HG03432 (cell line): Measurements from ENCODE around the gene BIRC2.
A peak's percentile ranks its signal among the peaks of the same experiment; 100 is the strongest.

Experiments
- ATAC-seq: cut with Tn5 transposase; IDR thresholded peaks from one replicate; pipeline ENCODE4 v1.9.1; 2021; ENCODE audit warnings: mild to moderate bottlenecking, moderate library complexity; ENCODE audit not compliant: unreplicated experiment

The BIRC2 gene

DNA sequence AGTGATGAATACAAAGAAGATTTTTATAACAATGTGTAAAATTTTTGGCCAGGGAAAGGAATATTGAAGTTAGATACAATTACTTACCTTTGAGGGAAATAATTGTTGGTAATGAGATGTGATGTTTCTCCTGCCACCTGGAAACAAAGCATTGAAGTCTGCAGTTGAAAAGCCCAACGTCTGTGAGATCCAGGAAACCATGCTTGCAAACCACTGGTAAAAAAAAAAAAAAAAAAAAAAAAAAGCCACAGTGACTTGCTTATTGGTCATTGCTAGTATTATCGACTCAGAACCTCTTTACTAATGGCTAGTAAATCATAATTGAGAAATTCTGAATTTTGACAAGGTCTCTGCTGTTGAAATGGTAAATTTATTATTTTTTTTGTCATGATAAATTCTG lies 24.5 kb upstream of the BIRC2 start:
- ATAC-seq: no peak

DNA sequence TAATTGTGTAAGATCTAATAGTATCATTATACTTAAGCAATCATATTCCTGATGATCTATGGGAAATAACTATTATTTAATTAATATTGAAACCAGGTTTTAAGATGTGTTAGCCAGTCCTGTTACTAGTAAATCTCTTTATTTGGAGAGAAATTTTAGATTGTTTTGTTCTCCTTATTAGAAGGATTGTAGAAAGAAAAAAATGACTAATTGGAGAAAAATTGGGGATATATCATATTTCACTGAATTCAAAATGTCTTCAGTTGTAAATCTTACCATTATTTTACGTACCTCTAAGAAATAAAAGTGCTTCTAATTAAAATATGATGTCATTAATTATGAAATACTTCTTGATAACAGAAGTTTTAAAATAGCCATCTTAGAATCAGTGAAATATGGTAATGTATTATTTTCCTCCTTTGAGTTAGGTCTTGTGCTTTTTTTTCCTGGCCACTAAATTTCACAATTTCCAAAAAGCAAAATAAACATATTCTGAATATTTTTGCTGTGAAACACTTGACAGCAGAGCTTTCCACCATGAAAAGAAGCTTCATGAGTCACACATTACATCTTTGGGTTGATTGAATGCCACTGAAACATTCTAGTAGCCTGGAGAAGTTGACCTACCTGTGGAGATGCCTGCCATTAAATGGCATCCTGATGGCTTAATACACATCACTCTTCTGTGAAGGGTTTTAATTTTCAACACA lies 23.3 kb upstream of the BIRC2 start:
- ATAC-seq: no peak

DNA sequence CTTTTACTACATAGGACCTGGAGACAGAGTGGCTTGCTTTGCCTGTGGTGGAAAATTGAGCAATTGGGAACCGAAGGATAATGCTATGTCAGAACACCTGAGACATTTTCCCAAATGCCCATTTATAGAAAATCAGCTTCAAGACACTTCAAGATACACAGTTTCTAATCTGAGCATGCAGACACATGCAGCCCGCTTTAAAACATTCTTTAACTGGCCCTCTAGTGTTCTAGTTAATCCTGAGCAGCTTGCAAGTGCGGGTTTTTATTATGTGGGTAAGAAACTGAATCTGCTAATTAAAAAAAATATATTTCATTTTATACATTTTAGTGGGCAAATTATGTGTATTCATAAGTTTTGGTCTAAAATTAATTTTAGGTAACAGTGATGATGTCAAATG lies 21.9 kb upstream of the BIRC2 start:
- no peak for ATAC-seq

DNA sequence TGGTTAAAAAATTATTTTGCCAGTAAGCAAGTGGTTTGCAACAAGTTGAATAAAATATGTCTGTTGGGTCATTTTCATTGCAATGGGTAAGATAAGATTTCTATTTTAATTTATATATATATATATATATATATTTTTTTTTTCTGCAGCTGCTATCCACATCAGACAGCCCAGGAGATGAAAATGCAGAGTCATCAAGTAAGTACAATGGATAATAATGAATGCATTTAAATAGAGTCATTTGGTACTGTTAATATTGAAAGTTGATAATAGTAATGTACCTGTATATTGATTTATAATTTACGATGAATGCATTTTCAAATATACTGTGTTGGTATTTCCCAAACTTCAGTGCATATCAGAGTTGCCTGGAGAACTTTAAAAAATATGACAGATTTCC lies 18.3 kb upstream of the BIRC2 start:
- ATAC-seq: no peak

DNA sequence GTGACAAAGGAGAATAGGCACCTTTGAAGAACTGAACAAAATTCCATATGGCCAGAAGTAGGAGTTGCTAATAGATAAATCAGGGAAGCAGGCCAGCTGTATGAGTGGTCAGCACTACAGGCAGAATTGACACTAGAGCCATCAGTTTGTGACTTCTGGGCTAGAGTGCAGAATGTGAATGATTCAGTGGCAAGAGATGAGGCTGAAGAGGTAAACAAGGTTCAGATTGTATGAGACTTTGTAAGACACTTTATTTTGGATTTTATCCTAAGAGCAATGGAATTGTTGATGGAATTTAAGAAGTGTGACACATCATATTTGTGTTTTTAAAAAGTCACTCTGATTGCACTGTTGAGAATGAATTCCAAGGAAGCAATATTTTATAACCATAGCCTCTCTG lies 16.8 kb upstream of the BIRC2 start:
- ATAC-seq: no peak

DNA sequence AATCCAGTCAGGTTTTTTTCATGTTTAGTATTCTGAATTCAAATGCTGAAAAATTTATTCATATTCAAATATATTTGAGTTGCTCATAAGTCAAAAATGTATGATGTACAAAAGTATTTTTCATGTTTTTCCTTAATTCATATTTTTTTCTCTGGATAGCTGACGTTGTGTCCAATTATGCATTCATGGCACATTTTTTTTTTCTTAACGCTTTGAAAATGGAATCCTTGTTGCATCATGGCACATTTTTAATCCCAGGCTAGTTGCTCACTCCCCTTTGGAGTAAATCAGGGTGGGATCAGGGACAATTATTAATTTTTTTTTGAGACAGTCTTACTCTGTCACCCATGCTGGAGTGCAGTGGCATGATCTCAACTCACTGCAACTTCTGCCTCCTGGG lies 15.7 kb upstream of the BIRC2 start:
- ATAC-seq: no peak

DNA sequence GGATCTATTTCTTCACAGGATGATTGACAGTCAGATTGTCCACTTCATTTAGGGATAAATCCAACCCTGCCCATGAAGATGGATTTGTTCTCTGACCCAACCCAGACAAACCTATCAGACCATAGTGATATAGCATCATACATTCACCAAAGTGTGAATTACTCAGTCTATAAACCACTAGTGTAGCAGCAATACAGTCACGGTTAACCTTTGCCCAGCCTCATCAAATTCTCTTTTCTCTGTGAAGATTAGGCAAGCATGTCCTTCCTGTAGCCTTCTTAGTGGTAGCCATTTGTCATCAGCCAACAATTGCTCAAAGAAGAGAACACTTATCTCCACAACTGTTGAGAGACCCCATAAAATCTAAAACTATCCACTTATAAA lies 14.4 kb upstream of the BIRC2 start:
- no peak for ATAC-seq

DNA sequence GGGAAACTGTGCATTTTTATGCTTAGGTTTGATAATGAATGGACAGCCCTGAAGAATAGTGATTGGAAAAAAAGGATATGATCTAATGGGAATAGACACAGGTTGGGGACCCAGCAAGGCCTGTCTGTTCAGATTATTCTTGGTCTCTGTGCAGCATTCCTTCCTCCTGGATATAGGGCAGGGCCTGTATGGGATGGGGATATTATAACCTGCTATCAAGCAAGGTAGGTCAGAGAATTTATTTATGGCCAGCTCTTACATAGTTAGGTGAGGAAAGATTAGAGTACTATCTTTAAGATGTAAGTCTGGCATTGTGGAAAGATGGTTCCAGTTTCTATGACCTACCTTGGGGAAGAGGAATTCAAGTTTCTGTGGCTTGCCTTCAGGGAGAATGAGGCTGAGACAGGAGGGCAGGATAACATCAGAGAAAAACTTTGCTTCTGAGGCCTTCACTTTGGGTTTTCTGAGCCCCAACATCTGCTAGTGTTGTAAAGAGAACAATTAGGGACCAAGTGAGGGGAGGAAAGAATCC lies 8.5 kb upstream of the BIRC2 start:
- ATAC-seq: no peak

DNA sequence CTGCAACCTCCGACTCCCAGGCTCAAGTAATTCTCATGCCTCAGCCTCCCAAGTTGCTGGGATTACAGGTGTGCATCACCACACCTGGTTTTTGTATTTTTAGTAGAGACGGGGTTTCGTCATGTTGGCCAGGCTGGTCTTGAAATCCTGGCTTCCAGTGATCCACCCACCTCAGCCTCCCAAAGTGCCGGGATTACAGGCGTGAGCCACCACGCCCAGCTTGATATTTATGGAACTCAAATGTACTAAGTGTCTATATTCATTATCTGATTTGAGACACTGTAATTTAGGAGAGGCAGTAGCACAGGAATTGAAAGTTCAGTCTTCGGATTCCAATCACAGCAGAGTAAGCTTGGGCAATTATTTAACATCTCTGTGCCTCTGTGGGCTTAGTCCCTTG lies 5.7 kb upstream of the BIRC2 start:
- ATAC-seq: peak; percentile 10

DNA sequence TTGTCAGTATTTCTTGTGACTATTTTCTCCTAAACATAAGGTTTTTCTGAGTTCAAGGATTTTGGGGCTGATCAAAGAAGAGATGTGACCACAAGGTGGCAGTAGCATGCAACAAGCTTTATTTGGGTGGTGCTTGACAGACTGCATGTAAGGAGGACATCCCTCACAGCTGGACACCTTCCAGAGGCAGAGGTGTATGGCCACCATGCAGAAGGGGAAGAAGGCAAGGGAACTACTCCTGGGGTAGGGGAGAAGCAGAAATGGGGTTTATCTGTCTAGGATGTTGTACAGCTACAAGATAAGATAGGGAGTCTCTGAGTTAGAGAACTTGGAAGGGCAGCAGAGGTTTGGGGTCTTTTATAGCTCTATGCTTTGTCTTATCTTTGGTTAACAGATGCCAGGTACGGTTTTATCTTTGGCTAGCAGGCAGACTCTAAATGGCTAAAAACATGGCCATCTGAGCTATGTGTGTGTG lies 5.1 kb upstream of the BIRC2 start:
- peak; percentile 52 for ATAC-seq

DNA sequence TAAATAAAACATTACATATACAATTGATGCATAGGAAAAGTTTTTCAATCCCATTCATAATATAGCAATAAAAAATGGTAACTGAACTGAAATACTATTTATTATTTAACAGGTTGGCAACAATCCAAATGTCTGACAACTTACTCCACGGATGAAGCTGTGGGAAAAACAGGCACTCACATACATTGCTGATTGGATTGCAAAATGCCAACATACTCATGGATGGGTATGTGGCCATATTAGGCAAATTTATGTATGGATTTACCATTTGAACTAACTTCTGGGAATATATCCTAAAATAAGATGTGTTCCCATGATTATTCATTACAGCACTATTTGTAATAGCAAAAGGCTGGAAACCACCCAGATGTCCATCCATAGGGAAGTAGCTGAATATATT lies 3.2 kb upstream of the BIRC2 start:
- no peak for ATAC-seq

DNA sequence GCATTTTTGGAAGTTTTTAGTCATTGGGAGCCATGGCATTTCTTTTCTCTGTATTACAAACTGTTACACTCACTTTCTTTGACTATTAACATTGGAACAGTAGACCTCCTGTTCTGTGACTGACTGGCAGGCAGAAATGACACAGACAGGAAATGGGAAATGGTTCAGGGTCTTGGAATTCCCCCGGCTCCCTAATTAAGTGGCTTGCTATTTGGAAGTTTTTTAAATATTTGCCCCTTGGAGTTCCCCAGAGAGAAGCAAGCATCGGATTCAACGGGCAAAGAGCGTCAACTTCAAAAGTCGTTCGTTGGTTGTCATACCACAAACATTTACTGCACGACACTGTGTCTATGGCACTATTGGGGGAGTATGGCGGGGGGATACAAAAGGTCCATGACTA lies 1.1 kb upstream of the BIRC2 start:
- no peak for ATAC-seq

DNA sequence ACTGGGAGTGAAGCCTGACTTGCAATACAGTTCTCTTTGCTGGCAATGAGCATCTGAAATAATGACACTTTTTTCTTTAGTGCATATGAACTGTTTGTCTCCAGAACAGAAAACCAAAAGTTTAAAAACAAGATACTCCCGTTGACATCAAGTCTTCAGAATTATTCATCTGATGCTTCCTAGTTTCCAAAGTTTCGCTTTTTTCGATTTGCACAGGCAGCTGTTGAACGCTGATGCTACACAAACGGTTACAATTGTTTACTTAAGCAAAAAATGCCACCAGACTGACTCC lies 612 bp upstream of the BIRC2 start:
- no peak for ATAC-seq

DNA sequence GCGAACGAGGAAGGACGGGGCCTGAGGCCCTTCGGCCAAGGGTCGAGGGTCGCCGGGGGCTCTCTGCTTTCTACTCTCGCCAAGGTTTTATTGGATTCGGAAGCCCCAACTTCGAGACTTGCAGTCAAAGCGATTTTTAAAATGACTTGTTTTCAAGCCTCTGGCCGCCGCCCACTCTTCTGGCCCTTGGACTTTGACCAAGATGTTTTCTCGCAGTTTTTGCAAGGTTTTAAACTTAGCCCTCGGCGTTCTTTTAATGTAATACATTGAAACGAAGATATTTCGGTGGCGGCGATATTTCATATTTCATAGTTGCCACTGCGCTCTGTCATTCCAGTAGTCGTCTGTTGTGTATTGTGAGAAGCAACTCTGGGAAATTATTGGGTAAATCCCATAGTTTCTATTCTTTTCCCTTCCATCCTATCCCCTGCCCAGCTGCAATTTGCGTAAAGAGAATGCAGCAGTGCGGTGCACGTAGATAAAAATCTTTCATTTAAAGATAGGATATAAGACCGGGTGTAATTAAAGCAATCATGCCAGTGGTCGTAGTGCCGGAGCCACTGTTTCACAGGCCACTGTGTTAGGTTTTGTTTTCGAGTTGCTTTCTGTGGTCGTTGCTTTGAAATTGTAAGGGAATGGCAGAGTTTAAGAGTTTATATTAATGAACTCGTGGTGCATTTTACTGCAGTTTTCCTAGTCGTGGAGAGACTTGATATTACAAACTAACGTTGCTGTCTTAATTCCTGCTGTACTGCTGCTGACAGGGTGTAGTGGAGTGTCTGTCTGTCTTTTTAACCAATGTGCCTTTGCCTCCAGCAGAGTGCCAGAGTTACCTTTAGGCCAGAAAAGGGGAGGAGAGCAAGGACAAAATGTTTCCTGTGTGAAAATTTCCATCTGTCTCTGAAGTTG lies 702 bp downstream of the BIRC2 start:
- peak; percentile 20 for ATAC-seq

DNA sequence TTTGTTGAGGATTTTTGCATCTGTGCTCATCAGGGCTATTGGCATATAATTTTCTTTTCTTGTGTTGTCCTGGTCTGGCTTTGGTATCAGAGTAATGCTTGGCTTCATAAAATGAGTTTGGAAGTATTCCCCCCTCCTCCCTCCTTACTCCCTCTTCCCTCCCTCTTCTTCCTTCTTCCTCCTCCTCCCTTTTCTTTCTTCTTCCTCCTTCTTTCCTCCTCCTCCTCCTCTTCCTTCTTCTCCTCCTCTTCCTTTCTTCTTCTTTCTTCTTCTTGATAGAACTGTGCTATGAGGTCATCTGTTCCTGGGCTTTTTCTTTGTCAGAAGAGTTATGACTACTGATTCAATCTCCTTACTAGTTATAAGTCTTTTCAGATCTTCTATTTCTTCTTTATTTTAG lies 10.1 kb downstream of the BIRC2 start:
- ATAC-seq: no peak

DNA sequence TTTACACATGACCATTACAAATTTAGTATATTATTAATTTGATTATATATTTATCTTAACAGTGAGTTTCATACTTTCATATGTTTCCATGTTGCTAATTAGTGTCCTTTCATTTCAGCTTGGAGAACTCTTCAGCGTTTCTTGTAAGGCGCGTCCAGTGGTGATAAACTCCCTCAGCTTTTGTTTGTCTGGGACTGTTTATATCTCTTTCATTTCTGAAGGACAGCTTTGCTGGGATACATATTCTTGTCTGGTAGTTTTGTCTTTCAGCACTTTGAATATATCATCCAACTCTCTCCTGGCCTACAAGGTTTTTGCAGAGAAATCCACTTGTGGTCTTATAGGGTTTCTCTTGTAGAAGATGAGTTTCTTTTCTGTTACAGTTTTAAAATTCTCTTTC lies 12.4 kb downstream of the BIRC2 start:
- ATAC-seq: no peak

DNA sequence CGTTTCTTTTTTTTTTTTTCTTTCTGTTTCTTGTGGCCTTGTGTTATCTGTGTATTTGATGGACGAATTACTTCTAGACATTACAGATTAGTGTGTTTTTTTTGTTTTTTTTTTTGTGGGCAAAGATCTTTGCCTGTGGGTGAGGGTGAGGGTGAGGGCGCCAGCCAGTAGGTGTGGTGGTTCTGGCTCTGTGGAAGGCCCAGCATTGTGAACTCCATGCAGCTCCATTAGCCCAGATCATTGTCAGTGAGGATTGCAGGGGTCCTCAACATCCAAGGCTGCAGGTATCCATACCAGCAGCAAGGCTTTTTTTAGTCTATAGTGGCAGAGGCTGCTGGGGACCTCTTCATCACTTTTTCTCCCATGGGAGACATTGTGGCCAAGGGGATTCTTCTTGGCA lies 13.7 kb downstream of the BIRC2 start:
- ATAC-seq: no peak

DNA sequence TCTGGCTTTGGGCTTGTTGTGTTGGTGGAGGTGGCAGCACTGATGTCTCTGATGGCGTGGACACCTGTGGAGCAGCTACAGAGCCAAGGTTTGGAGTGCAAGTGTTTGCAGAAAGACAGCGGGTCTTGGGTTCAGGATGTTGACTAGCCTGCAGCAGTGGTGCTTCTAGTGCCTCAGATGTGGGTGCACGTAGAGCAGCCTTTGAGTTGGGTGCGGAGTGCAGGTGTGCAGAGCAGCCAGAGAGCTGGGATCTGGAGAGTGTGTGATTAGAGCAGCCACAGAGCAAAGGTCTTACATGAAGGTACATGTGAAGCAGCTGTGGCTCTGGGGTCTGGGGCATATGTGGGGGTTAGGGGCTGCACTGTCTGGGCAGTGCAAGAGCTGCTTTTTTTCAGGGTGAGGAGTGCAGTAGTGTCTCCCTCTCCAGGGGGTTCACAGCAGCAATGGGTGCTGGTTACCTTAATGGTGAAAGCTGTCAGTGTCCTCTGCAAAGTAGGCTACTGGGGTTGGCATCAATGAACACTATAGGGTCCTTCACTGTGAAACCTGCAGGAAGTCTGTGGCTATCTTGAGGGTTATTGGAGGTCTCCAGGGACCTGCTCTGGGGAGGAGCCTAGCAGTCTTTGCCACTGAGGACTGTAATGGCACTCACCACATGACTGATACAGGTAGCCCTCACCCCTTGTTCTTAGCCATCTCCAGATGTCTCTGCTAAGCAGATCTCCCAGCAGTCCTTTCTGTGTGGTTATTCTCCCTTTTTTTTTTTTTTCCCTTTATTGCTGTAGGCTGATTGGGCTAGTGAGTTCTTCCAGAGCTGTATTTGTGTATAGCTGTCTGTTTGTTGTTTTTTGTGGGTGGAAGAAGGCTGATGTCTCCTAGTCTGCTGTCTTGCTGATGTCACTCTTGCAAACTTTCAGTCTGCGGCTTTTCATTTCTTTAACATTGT lies 14.3 kb downstream of the BIRC2 start:
- peak; percentile 98 for ATAC-seq

DNA sequence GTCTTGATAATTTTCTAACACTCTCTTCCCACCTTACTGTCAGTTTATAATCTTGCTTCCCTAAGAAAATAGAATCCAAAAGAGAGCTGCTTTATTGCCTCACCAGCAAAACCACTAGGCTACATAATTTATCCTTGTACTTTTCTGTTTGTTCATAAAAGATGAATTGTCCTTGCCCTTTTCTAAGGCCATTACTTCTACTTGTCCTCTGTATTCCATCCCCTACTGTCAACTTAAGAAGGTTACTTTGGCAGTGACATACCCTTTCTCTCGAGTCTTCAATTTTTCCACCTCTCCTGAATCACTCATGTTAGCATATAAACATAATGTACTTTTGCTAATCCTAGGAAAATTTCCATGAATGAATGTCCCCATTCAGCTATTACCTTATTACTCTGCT lies 18.0 kb downstream of the BIRC2 start:
- no peak for ATAC-seq

DNA sequence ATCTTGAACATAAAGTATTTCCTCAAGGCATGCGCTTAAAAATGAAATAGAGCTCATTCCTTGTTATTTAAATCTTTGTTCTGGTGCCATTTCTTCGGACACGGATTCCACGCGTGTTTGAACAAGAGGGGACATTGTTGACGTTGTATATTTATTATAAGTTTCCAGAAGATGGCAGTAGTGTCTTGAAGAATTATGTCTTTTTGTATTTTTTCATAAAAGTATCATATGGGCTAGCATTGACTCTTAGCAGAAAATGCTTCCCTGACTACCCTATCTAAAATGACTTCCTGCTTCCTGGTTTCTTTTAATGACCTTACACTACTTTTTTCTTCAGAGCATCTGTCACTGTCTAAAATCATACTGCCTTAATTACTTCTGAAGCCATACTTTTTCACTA lies 20.4 kb downstream of the BIRC2 start:
- no peak for ATAC-seq

DNA sequence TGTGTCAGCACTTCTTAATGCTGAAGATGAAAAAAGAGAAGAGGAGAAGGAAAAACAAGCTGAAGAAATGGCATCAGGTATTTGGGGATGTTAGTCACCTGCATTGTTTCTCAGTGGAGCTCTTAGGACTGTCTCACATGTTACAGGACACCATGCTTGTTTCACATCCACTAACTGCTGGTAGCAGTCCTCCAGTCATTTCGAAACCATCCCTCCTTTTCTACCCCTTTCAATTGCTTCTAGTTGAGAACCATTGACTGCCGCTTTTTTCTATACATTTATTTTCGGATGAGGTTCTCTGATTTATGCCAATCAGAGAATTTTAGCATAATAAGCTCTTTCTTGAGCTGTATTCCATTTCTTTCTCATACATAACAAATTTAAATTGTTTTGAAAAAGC lies 21.5 kb downstream of the BIRC2 start:
- peak; percentile 100 for ATAC-seq
